Stomach (tissue), 4 donors: ENCODE measurements around the gene FBXO22.

Experiments used
- POLR2A ChIP-seq, 4 donors: fragments of 450-650 bp; IDR thresholded peaks; one replicate each; pipeline ENCODE4 v1.6.1; 2016; ENCODE audit warnings: antibody characterized with exemption in 4 of 4, control low read depth in 2 of 4, mild to moderate bottlenecking in 1 of 4, moderate library complexity in 1 of 4
- POLR2AphosphoS5 ChIP-seq, 3 donors: sonication (generic); formaldehyde crosslinking; IDR thresholded peaks; one replicate each; pipeline ENCODE4 v1.6.1; 2016; ENCODE audit warnings: antibody characterized with exemption in 3 of 3
- TF ChIP-seq, protein P1 (sequence below), 7 experiments: fragments of 450-650 bp in 4 of 7; fragments of 200-600 bp in 3 of 7; sonication (generic) in 3 of 7; IDR thresholded peaks; one replicate each; pipeline ENCODE4 v1.5.1; 2016 to 2019; ENCODE audit warnings: antibody characterized with exemption in 7 of 7, control low read depth in 2 of 7, mild to moderate bottlenecking in 1 of 7

DNA sequence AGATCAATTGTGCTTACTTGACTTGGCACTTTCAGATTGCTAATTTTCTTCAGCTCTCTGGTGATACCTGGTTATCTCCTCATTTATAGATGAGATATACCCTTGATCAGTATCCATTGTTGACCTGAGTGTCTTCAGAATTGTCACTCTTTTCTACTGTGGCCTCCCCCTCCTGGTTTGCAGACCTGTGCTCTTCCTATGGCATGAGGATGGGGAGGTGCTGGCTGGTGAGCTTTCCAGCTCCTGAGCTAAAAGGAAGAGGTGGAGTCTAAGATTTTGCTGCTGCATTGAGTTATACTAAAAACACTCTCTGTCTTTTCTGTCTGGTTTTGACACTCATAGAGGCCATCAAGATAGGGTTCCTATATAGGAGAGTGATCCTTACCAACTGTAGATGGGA is 36.8 kb upstream of the FBXO22 start:
- TF ChIP-seq POLR2AphosphoS5 (IDR thresholded peaks at IDR 0.05) = no peak
- TF ChIP-seq, protein P1, sequence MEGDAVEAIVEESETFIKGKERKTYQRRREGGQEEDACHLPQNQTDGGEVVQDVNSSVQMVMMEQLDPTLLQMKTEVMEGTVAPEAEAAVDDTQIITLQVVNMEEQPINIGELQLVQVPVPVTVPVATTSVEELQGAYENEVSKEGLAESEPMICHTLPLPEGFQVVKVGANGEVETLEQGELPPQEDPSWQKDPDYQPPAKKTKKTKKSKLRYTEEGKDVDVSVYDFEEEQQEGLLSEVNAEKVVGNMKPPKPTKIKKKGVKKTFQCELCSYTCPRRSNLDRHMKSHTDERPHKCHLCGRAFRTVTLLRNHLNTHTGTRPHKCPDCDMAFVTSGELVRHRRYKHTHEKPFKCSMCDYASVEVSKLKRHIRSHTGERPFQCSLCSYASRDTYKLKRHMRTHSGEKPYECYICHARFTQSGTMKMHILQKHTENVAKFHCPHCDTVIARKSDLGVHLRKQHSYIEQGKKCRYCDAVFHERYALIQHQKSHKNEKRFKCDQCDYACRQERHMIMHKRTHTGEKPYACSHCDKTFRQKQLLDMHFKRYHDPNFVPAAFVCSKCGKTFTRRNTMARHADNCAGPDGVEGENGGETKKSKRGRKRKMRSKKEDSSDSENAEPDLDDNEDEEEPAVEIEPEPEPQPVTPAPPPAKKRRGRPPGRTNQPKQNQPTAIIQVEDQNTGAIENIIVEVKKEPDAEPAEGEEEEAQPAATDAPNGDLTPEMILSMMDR (IDR thresholded peaks at IDR 0.05) = no peak
- no peak for TF ChIP-seq POLR2A (IDR thresholded peaks at IDR 0.05)
